Stimulated activated CD4-positive, alpha-beta T cell treated with anti-CD3 and anti-CD28 coated beads, Interleukin-2, amount 100 ng/mL, for 4 hours (primary cell): ENCODE measurements around the gene RPS15A.

ENCODE experiments used
- DNase-seq: peaks from one replicate; pipeline ENCODE4 v3.0.0-alpha.2; 2020; ENCODE audit warnings: low read depth

The RPS15A gene

DNA sequence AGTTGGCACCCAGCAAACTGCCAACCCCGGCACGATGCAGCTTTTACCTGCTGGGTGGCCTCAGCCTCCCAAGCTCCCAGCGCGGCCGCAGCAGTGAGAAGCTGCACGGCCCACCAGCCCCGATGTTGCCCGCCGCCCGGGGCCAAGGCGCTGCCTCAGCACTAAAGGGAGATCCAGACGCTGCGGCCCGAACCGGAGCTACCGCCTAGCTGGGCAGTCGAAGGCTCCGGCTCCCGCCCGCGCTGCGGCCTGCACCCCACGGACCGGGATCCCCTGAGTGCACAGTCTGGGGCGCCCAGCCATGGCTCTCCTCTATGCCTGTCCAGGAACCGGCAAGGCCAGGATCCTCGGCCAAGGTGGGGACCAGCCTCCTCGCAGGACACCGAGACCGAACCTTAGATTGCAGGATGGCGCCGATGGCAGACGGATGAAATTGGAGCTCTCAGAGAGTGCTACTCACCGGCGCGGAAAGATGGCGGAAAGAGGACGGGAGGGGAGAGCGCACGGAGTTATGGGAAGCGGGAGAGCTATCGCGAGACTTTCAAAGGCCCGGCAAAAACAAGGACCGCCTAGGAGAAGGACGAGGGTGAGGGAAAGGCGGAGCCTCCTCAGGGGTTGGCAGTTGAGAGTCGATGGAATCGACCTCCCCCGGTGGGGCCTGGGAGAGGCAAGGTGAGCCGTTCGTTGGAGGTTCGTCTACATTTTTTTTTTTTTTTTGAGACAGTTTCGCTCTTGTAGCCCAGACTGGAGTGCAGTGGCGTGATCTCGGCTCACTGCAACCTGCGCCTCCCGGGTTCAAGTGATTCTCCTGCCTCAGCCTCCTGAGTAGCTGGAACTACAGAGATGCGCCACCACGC, at the start of gene RPS15A:
Gene RPS15A, minus strand, starts transcription at position 485 of the 857 bp plus-strand sequence. CDS start 1,221 bp downstream, outside the sequence.
- DNase-seq = peak; percentile 88

DNA sequence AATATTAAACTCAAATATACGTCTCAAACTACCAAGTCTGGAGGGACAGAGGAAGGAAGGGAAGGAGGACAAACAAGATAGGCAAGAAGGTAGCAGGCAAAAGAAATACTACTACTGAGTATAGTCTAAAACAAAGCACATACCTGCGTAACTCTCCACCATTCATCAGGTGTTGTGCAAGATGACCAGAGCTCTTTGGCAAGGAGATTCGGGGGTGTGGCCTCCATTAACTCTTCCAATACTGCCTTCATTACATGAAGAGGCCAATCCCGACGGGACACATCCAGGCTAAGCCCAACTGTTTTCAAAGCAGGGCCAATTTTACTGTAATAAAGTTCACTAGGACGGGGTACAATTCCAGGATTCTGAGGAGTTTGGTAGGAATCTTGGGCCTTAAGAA, 49.4 kb upstream of the RPS15A start:
- no peak for DNase-seq

DNA sequence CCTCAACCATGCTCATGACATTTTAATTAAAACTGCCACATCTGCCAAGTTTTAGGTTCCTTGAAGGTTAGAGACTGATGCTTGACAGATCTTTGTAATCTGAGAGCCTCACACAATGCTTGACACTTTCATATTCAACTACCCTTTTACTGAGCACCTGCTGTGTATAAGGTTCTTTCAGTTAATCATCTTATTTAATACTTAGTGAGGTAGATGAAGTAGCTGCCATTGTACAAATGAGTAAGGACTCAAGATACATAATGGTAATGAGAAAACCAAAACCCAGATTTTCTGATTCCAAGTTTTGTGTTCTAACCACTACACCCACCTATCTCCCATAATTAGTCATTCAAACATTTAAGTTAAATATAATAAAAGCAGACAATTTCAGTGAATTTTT, 46.6 kb upstream of the RPS15A start:
- DNase-seq = no peak

DNA sequence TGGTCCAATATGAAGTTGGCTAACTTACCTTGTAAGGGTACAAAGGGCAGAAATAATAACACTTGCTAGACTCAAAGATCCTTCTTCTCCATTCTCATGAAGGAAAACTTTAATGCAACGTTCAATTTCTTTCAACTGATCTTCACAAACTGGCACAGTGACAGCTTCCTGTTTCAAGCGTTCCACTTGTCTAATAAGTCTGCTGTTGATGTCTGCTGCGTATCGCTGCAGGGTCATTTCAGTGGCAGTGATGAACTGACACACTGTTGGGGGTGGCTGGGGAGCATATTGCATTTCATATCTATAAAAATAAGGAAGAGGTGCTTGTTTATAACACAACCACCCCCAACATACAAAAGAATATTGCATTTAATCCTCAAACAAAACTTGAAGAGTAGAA, 44.7 kb upstream of the RPS15A start:
- no peak for DNase-seq

DNA sequence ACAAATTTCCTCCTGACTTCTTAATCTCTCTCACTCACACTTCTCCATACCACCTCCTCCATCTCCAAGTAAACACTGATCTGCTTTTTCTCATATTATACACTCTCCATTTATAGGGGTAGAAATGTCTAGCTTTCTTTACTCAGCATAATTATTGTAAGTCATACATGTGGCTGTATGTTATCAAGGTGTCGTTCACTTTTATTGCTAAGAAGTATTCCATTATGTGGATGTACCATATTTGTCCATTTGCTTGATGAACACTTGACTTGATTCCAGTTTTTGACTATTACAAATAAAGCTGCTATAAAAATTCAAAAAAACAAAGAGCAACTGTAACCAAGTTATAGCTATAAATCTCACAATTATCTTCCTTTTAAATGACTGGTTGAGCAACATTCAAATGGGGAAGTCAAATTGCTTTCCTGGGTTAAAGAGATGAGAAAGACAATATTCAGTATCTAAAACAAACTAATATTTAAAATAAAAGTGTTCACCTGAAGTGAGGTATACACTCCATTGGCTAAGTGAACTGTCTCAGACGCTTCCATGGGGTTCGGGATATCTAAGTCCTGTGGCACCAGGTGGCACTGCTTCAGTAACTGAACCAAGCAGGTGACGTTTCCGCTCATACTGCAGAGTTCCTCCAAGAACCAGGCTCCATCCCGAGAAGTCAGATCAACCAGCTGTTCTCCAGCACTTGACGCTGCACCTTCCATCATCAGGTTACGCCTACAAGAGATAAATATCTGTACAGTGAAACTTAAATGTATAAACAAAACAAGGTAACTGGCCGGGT, 43.8 kb upstream of the RPS15A start:
- DNase-seq = no peak

DNA sequence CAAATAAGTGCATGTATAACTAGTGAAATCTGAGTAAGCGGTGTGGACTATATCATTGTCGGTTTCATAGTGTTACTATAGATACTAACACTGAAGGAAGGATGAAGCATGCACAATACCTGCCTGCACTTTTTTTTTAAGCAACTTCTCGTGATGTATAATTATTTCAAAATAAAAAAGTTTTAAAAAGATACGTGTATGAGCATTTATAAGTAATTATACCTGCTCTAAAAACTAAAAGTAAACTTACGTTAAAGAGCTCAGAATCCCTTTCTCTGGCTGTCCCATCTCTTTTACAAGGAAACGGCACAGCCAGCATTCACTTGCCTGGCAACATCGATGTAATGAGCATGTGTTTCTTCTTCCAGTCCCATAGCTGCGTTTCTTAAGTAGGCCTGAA, 42.5 kb upstream of the RPS15A start:
- DNase-seq = no peak

DNA sequence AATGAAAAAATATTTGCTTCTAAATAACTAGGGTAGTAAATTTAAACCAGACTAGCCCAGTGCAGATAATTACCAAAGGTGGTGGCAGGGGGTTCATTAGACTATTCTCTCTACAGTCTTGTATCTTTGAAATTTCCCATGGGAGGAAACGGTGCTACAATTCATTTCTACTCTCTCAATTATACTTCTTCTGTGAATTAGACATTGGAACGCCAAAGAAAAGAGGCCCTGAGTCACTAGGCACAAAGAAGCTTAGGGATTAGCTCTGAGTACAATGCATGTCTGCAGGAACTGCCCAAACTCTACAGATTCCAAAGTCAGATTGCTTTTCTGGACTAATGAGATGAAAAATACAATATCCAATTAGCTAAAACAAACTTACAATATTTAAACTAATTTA, 41.9 kb upstream of the RPS15A start:
- DNase-seq = no peak

DNA sequence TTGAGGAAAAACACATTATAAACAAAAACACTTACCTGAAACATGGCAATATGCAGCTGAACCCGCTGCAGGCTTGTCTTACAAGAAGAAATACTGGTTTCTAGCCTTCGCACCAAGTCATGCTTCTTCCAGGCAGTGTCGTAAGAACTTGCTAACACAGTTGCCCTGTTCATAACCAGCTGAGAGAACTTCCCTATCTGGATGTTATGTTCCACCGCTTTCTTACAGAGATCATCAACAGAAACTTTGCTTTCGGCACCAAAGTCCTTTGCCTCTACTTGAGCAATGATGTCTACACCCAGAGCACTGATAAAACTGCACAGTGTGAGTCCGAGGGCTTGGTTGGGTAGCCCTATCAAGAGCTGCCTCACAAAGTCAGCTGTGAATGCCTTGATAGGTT, 39.1 kb upstream of the RPS15A start:
- no peak for DNase-seq

DNA sequence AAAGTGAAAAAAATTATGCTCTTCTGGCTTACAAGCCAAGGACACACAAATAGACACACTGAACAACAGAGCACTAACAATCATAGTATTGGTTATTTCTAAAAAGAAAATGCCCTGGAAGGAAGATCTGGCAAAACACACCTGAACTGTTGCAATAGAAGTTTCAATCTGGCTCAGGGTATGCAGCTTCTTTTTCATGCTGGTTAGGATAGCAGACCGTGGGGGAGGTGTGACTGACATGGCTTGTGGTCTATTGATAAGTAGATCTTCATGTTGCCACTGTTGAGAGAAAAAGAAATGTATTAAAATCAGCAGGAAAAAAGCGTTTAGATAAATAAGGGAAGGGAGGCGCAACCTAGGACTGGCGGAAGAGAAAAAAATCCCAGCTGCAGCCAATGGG, 37.8 kb upstream of the RPS15A start:
- DNase-seq = no peak

DNA sequence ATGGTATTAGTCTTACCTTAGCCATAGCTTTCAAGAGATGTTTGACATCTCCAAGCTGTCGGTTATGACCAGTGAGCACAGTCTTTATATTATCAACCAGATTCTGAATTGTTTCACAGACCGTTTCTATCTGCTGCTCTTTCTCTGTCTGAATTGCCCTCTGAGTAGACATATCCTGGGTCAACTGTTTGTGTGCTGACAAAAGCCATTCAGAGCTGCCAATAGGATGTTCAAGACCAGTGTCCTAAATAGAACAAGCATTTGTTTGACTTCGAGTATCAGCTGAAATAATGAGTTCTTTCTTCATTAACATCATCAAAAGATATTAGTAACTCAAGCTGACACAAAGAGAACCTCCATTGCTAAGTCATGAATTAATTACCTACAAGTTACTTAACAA, 26.2 kb upstream of the RPS15A start:
- no peak for DNase-seq

DNA sequence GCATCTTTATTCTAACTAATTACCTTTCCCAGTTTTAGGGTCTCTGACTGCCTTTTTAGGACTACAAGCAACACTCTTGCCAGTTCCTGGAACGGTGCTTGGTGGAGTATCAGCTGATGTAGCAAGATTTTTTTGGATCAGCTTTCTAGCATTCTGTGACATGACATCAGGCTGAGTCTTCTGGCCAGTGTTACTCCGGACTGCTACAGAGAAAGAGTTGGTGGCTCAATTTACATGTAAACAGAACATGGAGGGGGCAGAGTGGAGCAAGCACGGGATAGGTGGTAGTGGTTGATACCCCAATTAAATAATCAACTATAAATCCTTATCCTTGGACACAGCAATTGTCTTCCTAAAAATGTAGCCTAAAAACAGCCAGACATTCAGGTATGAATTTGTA, 21.8 kb upstream of the RPS15A start:
- no peak for DNase-seq

DNA sequence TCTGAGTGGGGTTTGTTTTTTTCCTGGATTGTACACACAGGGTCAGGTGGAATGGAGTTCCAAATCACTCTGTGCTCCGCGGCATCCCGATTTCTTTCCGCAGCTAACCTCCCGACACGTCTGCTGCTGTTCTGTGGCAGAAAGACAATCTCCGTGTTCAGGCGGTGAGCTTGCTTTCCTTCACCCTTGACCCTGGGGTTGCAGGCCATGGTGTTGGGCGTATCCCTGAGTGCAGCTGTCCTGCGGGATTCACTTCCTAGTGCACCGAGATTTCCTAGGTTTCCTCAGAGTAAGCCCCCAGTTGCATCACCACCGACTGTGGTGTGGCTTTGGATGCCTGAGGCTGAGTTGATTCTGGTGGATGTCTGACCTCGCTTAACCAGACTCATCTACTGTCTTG, 19.0 kb upstream of the RPS15A start:
- DNase-seq = no peak

DNA sequence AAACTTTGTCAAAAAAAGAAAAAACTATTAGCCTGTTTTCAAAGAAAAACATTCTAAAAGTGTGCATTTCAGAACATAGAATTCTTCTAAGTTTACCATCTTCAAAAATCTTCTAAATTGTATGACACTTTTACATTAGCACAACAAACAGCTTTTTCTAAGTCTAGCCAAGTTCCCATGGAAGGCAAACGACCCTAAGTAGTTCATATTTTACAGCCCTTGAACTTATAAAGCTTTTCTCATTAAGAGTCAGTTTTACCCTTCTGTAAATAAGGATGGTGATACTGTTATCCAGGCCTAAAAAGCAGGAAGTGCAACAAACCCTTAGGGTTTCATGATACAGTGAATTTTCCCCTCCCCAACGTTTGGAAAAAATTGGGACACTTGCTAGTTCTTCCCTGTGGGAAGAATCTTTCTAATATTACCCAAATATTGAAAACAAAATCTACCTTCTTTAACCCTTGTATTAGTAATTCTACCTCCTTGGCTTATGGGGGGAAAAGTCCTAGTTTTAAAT, 15.2 kb upstream of the RPS15A start:
- DNase-seq = no peak

DNA sequence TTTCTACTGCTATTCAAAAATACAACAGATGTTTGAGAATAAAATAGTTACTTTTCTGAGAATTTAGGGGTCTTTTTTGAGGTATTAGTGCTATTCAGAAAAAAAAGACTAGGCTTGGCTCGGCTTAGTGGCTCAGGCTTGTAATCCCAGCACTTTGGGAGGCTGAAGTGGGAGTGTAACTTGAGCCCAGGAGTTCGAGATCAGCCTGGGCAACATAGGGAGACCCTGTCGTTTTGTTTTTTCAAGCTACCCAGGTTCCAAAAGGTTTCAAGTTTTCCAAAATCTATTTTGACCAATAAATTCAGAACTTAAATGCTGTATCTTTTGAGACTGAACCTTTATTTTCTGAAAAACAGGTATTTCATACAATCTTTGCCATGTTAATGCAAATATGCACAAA, 14.4 kb upstream of the RPS15A start:
- no peak for DNase-seq

DNA sequence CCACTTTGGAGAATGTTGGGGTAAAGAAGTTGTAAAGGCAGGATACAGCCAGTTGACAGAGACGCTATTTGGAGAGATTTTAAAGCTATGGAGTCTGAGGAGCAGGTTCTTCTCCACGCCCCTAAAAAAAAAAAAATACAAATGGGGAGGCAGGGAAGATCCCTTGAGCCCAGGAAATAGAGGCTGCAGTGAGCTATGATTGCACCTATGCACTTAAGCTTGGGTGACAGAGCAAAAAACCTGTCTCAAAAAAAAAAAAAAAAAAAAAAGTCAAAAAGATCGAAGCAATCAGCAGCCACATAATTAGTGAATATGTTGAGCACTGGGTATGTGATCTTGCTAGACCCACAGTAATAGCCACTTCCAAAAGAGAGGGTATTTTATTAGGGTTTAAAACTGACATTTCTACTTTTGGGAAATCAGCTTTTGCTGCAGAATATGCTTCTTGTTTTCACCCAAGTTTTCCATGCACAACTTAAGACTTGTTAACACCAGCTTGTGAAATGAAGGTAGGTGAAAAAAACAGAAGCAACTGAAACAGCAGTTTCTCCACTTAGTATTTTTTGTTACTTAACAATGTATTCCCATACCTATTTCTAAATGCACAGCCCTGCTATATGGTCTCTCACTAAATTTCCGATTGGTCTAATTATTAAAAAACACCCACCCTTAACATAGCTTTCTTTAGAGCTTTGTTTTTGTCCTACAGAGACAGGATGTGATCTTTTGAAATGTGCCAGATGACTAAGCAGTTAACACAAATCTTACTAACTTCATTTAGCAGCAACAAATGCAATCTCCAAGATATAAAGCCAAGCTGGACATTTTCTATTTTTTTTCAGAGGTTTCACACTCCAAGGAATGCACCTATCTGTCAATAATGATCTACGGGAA, 13.7 kb upstream of the RPS15A start:
- no peak for DNase-seq

DNA sequence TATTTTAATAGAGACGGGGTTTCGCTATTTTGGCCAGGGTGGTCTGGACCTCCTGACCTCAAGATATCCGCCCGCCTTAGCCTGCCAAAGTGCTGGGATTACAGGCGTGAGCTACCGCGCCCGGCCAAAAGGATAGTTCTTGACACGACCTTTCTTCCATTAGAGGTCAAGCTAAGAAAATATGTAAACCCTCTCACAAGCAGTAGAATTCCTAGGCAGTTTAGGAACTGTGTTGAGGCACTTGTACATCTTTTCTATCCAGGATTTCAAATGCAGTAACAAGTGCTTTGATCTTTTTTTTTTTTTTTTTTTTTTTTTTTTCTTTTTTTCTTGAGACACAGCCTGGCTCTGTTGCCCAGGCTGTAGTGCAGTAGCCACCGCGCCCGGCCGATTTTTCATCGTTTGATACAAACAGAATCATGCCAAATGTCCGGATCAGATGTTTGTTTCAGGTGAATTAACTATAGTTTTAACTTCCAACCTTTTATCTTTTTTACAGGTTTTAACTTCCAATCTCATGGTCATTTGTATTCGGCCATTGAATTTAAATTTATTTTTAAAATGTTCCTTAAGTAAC, 12.7 kb upstream of the RPS15A start:
- no peak for DNase-seq

DNA sequence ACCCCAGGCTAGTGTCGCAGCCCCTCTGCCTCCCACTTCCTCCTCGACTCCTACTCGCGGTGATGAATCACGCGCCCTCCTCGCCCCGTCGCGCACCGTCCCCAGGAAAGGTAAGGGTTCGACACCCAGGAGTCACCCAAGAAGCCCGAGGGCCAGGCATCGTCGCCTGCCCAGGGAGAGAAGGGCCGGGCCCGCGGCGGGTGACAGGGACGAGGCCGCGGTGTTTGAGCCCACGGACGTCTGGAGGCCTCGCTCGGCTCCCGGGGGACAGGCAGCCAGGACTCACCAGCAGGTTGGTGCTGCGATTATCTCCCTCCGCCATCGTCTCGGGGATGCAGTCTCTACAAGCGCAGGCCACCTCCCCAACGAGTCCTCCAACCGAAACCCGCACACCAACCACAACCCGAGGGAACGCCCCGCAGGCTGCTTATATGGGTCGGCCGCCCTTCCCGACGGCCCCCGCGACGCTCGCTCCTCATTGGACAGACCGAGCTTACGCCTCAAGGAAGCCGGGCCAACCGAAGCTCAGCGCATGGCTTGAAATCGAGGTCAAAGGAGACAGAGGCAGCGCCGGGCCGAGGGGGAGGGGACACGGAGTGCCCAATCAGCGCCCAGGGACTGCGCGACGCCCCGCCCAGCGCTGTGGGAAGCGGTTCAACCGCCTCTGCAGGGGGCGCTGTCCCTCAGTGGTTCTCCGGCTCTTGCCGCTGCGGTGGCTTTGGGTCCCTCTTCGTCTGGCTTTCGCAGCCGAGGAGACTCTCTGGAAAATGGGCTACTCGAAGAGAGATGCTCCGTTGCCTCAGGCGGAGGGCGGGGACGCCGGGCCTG, 11.2 kb upstream of the RPS15A start, which contains the start of gene ARL6IP1:
Gene ARL6IP1, minus strand, starts transcription at position 405 of the 828 bp plus-strand sequence. Its CDS starts 83 bp downstream, at position 322.
- peak; percentile 99 for DNase-seq

DNA sequence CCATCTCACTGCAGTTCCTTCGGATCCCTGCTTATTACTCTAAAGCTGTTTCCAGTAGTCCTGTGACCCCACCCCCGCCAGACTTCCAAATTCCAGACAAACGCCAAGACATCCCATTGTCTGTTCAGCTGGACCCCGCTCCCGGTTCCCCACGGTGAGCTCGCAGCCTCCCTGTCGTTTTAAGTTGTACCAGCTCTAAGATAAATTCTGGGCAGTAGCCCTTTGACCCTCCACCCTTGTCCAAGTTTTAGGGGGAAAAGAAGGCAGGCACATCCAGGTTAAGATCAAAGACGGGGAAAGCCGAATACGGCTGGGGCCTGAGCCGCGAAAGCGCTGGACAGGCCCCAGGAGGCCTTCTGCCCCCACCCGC, 10.6 kb upstream of the RPS15A start:
- DNase-seq = no peak

DNA sequence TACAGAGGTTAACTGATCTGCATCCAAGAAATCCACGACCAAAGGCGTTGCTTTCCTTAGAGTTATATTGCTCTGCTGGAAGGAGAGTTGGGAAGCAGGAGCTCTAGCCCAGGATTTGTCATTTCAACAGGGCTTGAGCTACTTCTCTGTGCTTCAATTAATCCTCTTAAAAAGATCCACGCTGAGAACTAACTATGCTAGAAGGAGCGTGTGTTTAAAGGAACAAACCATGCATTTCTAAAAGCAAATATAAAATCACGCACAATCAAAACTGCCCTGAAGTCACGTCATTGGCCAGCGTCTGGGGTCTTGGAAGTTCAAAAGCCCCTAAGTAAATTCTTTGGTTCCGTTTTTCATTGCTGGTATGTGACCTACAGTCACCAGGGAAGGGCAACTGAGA, 10.2 kb upstream of the RPS15A start:
- no peak for DNase-seq

DNA sequence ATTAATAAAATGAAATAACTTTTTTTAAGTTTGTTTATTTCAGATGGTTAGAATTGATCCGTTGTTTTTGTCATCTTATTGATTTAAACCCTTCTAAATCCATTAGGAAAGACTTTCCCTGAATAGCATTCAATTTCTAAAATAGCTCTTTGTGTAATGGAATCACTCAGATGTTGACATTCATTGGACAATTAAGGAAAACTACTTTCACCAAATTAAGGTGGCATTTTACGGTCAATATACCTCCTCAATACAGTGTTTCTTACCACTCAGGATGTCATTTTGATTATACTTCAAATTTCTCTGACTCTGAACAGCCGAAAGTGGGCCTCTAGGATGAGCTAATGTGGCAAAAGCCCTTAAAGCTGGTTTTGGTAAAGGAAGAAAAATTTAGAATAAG, 9.4 kb upstream of the RPS15A start:
- DNase-seq = no peak

DNA sequence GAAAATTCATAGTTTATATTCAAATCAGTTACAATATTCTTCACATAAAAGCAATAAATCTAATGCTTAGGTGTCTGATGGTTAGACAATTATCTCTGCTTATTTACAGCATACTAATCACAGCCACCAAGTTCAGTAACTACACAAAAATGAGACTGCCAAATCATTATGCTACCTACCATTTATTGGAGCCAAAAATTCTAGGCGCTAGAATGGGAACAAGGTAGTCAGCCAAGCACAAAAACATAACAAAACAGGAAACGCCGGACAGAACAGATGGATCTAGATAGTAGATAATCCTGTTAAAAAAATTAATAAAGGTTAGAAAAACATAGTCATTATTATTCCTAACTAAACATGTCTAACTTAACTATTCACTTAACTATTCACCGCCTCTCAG, 7.6 kb upstream of the RPS15A start:
- DNase-seq = no peak
